A549 (cell line): Measurements from ENCODE around the gene DISP1.

Experiments used
- BHLHE40 ChIP-seq: IDR thresholded peaks from 2 replicates; pipeline ENCODE4 v1.6.1; 2012; ENCODE audit warnings: low read depth, low read length, inconsistent platforms
- CBX8 ChIP-seq: fragments of 200-600 bp; sonication (generic); IDR thresholded peaks from 2 replicates; pipeline ENCODE4 v1.6.1; 2016
- CHD2 ChIP-seq: fragments of 150-350 bp; IDR thresholded peaks from 2 replicates; pipeline ENCODE4 v1.6.1; 2014; ENCODE audit warnings: low read length; ENCODE audit not compliant: partially characterized antibody
- CTCF ChIP-seq: fragments of >200 bp; sonication (Bioruptor Twin); formaldehyde crosslinking; IDR thresholded peaks from 3 replicates; pipeline ENCODE4 v1.5.1; 2016
- EP300 ChIP-seq, 2 experiments: fragments of >200 bp; sonication (Bioruptor Twin); formaldehyde crosslinking; IDR thresholded peaks; 2 replicates in 1 of 2; 3 replicates in 1 of 2; pipeline ENCODE4 v1.6.1; 2016 to 2017
- ESRRA ChIP-seq: fragments of 150-350 bp; IDR thresholded peaks from 2 replicates; pipeline ENCODE4 v1.6.1; 2014; ENCODE audit warnings: mild to moderate bottlenecking, low read length, borderline replicate concordance
- JUN ChIP-seq, 2 experiments: fragments of >200 bp; sonication (Bioruptor Twin); formaldehyde crosslinking; IDR thresholded peaks; 2 replicates in 1 of 2; 3 replicates in 1 of 2; pipeline ENCODE4 v1.6.1; 2016 to 2017
- RAD21 ChIP-seq, 2 experiments: fragments of >200 bp in 1 of 2; sonication (Bioruptor Twin) in 1 of 2; formaldehyde crosslinking in 1 of 2; IDR thresholded peaks in 1 of 2; conservative IDR thresholded peaks in 1 of 2; 2 replicates in 1 of 2; 3 replicates in 1 of 2; pipeline ENCODE4 v1.6.1; 2012 to 2018; ENCODE audit warnings: inconsistent platforms in 1 of 2

- TF ChIP-seq CTCF (no peak), BHLHE40 (no peak), CHD2 (no peak), ESRRA (no peak), CBX8 (no peak), RAD21 (conservative IDR thresholded peaks at IDR 0.05 in 1 of 2, IDR thresholded peaks at IDR 0.05 in 1 of 2) (no peak), JUN (IDR thresholded peaks at IDR 0.05) (no peak), EP300 (IDR thresholded peaks at IDR 0.05) (no peak)
Measured at GRCh38 chr1:222823695-222824094, 8.9 kb downstream of the DISP1 start.
